GM12891 (cell line): ENCODE measurements around the gene GPR39.

Experiments
- PAX5 ChIP-seq: IDR thresholded peaks from 2 replicates; pipeline ENCODE4 v1.6.1; 2011; ENCODE audit warnings: low read length, moderate library complexity, mild to moderate bottlenecking; ENCODE audit not compliant: insufficient read depth, severe bottlenecking
- POLR2A ChIP-seq: IDR thresholded peaks from 2 replicates; pipeline ENCODE4 v1.6.1; 2011; ENCODE audit warnings: low read depth, low read length, control low read depth
- POLR2AphosphoS5 ChIP-seq: IDR thresholded peaks from 2 replicates; pipeline ENCODE4 v1.6.1; 2011; ENCODE audit warnings: low read depth, low read length, control low read depth
- SPI1 ChIP-seq: IDR thresholded peaks from 2 replicates; pipeline ENCODE4 v1.6.1; 2011; ENCODE audit warnings: low read depth, low read length, control low read depth
- TAF1 ChIP-seq: IDR thresholded peaks from 2 replicates; pipeline ENCODE4 v1.6.1; 2011; ENCODE audit warnings: low read depth, low read length, control low read depth

DNA sequence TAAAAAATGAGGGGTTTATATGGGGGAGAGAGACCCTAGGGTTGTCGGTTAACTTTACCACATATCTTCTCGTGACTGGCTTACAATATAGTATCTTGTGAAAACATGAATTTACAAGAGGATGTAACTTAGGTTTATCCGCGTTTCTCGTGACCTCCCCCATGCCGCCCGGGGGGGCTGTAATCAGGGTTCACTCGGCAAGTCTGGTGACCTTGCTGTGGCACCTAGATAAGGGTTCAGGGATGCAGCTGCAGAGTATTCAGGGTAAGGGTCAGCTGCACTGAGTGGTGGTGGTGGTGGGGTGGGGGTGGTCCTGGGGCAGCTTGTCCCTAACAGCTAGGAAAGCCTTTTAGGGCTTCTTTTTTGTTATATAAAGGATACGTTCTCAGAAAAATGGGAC, 141.1 kb downstream of the GPR39 start:
- TF ChIP-seq POLR2AphosphoS5, result no peak
- no peak for TF ChIP-seq TAF1
- TF ChIP-seq POLR2A, result no peak
- TF ChIP-seq PAX5, result no peak
- no peak for TF ChIP-seq SPI1
